GM20000 (cell line): ENCODE data around the gene DICER1.

ENCODE experiments used
- DNase-seq: peaks from one replicate; pipeline ENCODE4 v3.0.0; 2012; ENCODE audit warnings: low spot score
- TF ChIP-seq, protein P1 (sequence below): IDR thresholded peaks from 2 replicates; pipeline ENCODE4 v1.5.1; 2012; ENCODE audit warnings: mild to moderate bottlenecking, control low read depth; ENCODE audit errors: extremely low read depth, missing control alignments

The DICER1 gene

GRCh38 chr14:95064256-95064655 is 93.1 kb downstream of the DICER1 start:
- TF ChIP-seq, protein P1, sequence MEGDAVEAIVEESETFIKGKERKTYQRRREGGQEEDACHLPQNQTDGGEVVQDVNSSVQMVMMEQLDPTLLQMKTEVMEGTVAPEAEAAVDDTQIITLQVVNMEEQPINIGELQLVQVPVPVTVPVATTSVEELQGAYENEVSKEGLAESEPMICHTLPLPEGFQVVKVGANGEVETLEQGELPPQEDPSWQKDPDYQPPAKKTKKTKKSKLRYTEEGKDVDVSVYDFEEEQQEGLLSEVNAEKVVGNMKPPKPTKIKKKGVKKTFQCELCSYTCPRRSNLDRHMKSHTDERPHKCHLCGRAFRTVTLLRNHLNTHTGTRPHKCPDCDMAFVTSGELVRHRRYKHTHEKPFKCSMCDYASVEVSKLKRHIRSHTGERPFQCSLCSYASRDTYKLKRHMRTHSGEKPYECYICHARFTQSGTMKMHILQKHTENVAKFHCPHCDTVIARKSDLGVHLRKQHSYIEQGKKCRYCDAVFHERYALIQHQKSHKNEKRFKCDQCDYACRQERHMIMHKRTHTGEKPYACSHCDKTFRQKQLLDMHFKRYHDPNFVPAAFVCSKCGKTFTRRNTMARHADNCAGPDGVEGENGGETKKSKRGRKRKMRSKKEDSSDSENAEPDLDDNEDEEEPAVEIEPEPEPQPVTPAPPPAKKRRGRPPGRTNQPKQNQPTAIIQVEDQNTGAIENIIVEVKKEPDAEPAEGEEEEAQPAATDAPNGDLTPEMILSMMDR: no peak
- DNase-seq: no peak

DNA sequence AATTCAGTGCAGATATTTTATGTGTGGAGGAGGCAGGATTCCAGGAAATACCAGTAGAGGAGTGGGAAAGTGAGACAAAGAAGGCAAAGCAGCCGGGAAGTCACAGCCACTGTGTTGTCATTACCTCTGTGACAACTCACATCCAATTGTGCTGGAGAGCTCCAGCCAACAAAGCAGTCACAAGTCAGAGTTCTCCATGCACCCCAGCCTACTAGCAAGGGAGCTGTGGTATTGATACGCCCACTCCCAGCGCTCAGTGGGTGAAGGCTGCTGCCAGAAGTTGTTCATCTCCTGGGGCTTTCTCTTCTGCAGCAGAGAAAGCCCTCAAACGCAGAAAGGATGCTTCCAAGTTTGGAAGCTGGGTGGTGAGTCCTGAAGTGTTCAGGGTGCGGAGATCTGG is 93.9 kb downstream of the DICER1 start:
- TF ChIP-seq, protein P1: no peak
- DNase-seq: no peak

GRCh38 chr14:95062946-95063345 is 94.4 kb downstream of the DICER1 start:
- TF ChIP-seq, protein P1: no peak
- DNase-seq: no peak

DNA sequence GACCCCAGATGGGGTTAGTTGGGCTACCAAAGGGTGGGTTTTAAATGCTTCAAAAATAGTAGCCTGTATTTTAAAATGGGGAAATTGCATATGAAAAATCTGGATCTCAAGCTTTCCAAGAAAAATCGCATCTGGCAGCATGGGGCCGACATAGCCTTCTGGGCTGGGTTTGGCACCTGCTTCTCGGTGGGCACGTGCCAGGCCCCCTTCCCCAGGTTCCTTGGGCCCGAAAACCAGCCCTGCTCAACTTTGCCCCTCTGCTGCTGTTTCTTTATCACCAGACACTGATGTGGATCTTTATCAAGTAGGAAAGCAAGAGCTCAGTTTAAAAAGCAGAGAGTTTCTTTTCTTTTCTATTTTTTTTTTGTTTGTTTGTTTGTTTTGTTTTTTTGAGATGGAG is 95.1 kb downstream of the DICER1 start:
- no peak for DNase-seq
- TF ChIP-seq, protein P1: no peak

- DNase-seq: no peak
Measured at GRCh38 chr14:95061317-95062093, 95.8 kb downstream of the DICER1 start.

GRCh38 chr14:95059126-95059525 is 98.2 kb downstream of the DICER1 start:
- TF ChIP-seq, protein P1: no peak
- DNase-seq: no peak

More at GRCh38 chr14:95061317-95062093, 95.8 kb downstream of the DICER1 start:
- TF ChIP-seq, protein P1: no peak

- no peak for DNase-seq
- TF ChIP-seq, protein P1: no peak
Measured at GRCh38 chr14:95058491-95058890, 98.8 kb downstream of the DICER1 start.
